Mesendoderm (in vitro differentiated cells): ENCODE data around the gene LRRC46.
A peak's percentile ranks its signal among the peaks of the same experiment; 100 is the strongest.

Source experiments
- DNase-seq: peaks from one replicate; pipeline ENCODE4 v3.0.0; 2013
- H2AK5ac ChIP-seq: 2 replicates; pipeline ENCODE4 v1.6.1; 2013; ENCODE audit warnings: low read length, inconsistent platforms
- H2BK120ac ChIP-seq: 2 replicates; pipeline ENCODE4 v1.6.1; 2013; ENCODE audit warnings: low read depth, mild to moderate bottlenecking, low read length, moderate library complexity, mixed read lengths
- H2BK15ac ChIP-seq: replicated peaks from 2 replicates; pipeline ENCODE4 v1.6.1; 2013; ENCODE audit warnings: low read depth, mild to moderate bottlenecking, moderate library complexity
- H2BK5ac ChIP-seq: 2 replicates; pipeline ENCODE4 v1.6.1; 2013; ENCODE audit warnings: low read length, inconsistent platforms
- H3K18ac ChIP-seq: 2 replicates; pipeline ENCODE4 v1.6.1; 2013; ENCODE audit warnings: mild to moderate bottlenecking, low read length, mixed read lengths
- H3K23ac ChIP-seq: one replicate; pipeline ENCODE4 v1.6.1; 2013; ENCODE audit warnings: low read length
- H3K27ac ChIP-seq: 2 replicates; pipeline ENCODE4 v1.5.1; 2013; ENCODE audit warnings: low read depth, mild to moderate bottlenecking, inconsistent platforms, low read length, moderate library complexity
- H3K27me3 ChIP-seq: 2 replicates; pipeline ENCODE4 v1.6.1; 2013; ENCODE audit warnings: low read length, control low read depth, mild to moderate bottlenecking, inconsistent platforms; ENCODE audit not compliant: insufficient read depth, poor library complexity
- H3K36me3 ChIP-seq: 2 replicates; pipeline ENCODE4 v1.6.1; 2013; ENCODE audit warnings: low read length, inconsistent platforms; ENCODE audit not compliant: control insufficient read depth, insufficient read depth
- H3K4ac ChIP-seq: one replicate; pipeline ENCODE4 v1.6.1; 2013; ENCODE audit warnings: low read depth, mild to moderate bottlenecking, low read length, moderate library complexity
- H3K4me1 ChIP-seq: 2 replicates; pipeline ENCODE4 v1.6.1; 2013; ENCODE audit warnings: low read depth, low read length, inconsistent platforms; ENCODE audit not compliant: control insufficient read depth
- H3K4me2 ChIP-seq: 2 replicates; pipeline ENCODE4 v1.6.1; 2013; ENCODE audit warnings: low read length
- H3K4me3 ChIP-seq: 2 replicates; pipeline ENCODE4 v1.5.1; 2013; ENCODE audit warnings: mild to moderate bottlenecking, low read length
- H3K56ac ChIP-seq: one replicate; pipeline ENCODE4 v1.6.1; 2013; ENCODE audit warnings: low read length
- H3K79me1 ChIP-seq: 2 replicates; pipeline ENCODE4 v1.6.1; 2013; ENCODE audit warnings: low read length, inconsistent platforms
- H3K79me2 ChIP-seq: 2 replicates; pipeline ENCODE4 v1.6.1; 2013; ENCODE audit warnings: mild to moderate bottlenecking, low read length; ENCODE audit not compliant: control insufficient read depth, insufficient read depth
- H3K9ac ChIP-seq: 2 replicates; pipeline ENCODE4 v1.6.1; 2013; ENCODE audit warnings: low read length, inconsistent platforms
- H4K5ac ChIP-seq: one replicate; pipeline ENCODE4 v1.6.1; 2013; ENCODE audit warnings: low read length
- H4K8ac ChIP-seq: one replicate; pipeline ENCODE4 v1.6.1; 2013; ENCODE audit warnings: low read depth, mild to moderate bottlenecking, control low read depth, low read length, moderate library complexity
- WGBS: extraction: QIAGEN DNeasy Blood & Tissue Kit; methylation state at CpG from one replicate; pipeline ENCODE4 v1.1.7; 2013; ENCODE audit warnings: low lambda C conversion rate, missing lambda C conversion rate; ENCODE audit not compliant: insufficient coverage; ENCODE audit errors: extremely low coverage; 5-methylcytosine and 5-hydroxymethylcytosine counted together

The LRRC46 gene

GRCh38 chr17:47864791-47865216 is 33.3 kb downstream of the LRRC46 start:
- H3K79me2 ChIP-seq, result no peaks in the 10 kb centered on the region
- no peak overlapping the region for H2BK120ac ChIP-seq
- no peak overlapping the region for H4K5ac ChIP-seq
- no CpG with 5 or more reads among the region's 7 CpGs for WGBS
- H3K9ac ChIP-seq, result no peak overlapping the region
- H3K4me1 ChIP-seq, result peaks cover 11% of the 10 kb centered on the region
- H2BK5ac ChIP-seq, result no peak overlapping the region
- H2BK15ac ChIP-seq, result no peak overlapping the region
- H3K79me1 ChIP-seq, result no peaks in the 10 kb centered on the region
- H3K56ac ChIP-seq, result no peak overlapping the region
- H3K27ac ChIP-seq, result no peak overlapping the region
- no peak overlapping the region for H3K4me3 ChIP-seq
- H2AK5ac ChIP-seq, result no peak overlapping the region
- H3K4ac ChIP-seq, result no peak overlapping the region
- H3K18ac ChIP-seq, result no peak overlapping the region
- DNase-seq, result no peak
- no peak overlapping the region for H4K8ac ChIP-seq
- H3K36me3 ChIP-seq, result no peaks in the 10 kb centered on the region
- H3K4me2 ChIP-seq, result no peak overlapping the region
- no peaks in the 10 kb centered on the region for H3K27me3 ChIP-seq
- H3K23ac ChIP-seq, result no peak overlapping the region

GRCh38 chr17:47866941-47867340 is 35.5 kb downstream of the LRRC46 start:
- no peak overlapping the region for H3K18ac ChIP-seq
- no peak overlapping the region for H3K4me2 ChIP-seq
- H3K79me1 ChIP-seq, result no peaks in the 10 kb centered on the region
- H2BK5ac ChIP-seq, result no peak overlapping the region
- no peak overlapping the region for H4K5ac ChIP-seq
- no peak overlapping the region for H3K27ac ChIP-seq
- H2BK15ac ChIP-seq, result no peak overlapping the region
- no peaks in the 10 kb centered on the region for H3K36me3 ChIP-seq
- no peak overlapping the region for H4K8ac ChIP-seq
- no CpG with 5 or more reads among the region's 20 CpGs for WGBS
- no peaks in the 10 kb centered on the region for H3K79me2 ChIP-seq
- peaks cover 16% of the 10 kb centered on the region for H3K4me1 ChIP-seq
- H3K23ac ChIP-seq, result no peak overlapping the region
- no peak overlapping the region for H3K4me3 ChIP-seq
- DNase-seq, result no peak
- no peak overlapping the region for H3K9ac ChIP-seq
- no peak overlapping the region for H2AK5ac ChIP-seq
- no peak overlapping the region for H3K4ac ChIP-seq
- no peaks in the 10 kb centered on the region for H3K27me3 ChIP-seq
- no peak overlapping the region for H3K56ac ChIP-seq
- no peak overlapping the region for H2BK120ac ChIP-seq

- no peak overlapping the region for H2BK5ac ChIP-seq
- H3K56ac ChIP-seq, result no peak overlapping the region
- DNase-seq, result no peak
- H3K27me3 ChIP-seq, result no peaks in the 10 kb centered on the region
- no peak overlapping the region for H3K23ac ChIP-seq
- no peak overlapping the region for H2BK15ac ChIP-seq
- H3K4me1 ChIP-seq, result peaks cover 15% of the 10 kb centered on the region
- no peaks in the 10 kb centered on the region for H3K79me1 ChIP-seq
- no peak overlapping the region for H2BK120ac ChIP-seq
- no peak overlapping the region for H3K18ac ChIP-seq
- no peak overlapping the region for H3K4ac ChIP-seq
- no peaks in the 10 kb centered on the region for H3K36me3 ChIP-seq
- no CpG with 5 or more reads among the region's 11 CpGs for WGBS
- H3K27ac ChIP-seq, result no peak overlapping the region
- no peak overlapping the region for H3K4me3 ChIP-seq
- H4K5ac ChIP-seq, result no peak overlapping the region
- H4K8ac ChIP-seq, result no peak overlapping the region
- no peak overlapping the region for H3K4me2 ChIP-seq
- no peak overlapping the region for H3K9ac ChIP-seq
- H2AK5ac ChIP-seq, result no peak overlapping the region
- no peaks in the 10 kb centered on the region for H3K79me2 ChIP-seq
Measured at GRCh38 chr17:47867813-47868533, 36.5 kb downstream of the LRRC46 start.

GRCh38 chr17:47869114-47869513 is 37.6 kb downstream of the LRRC46 start:
- no peaks in the 10 kb centered on the region for H3K27me3 ChIP-seq

GRCh38 chr17:47870056-47870455 is 38.6 kb downstream of the LRRC46 start:
- H2BK120ac ChIP-seq, result no peak overlapping the region
- H3K56ac ChIP-seq, result peak overlapping the region; percentile 45
- no peak overlapping the region for H3K23ac ChIP-seq
- no CpG with 5 or more reads among the region's 1 CpG for WGBS
- no peak overlapping the region for H3K27ac ChIP-seq
- DNase-seq, result peak; percentile 73
- H2AK5ac ChIP-seq, result no peak overlapping the region
- no peak overlapping the region for H4K5ac ChIP-seq
- no peak overlapping the region for H4K8ac ChIP-seq
- H3K4me2 ChIP-seq, result no peak overlapping the region
- no peak overlapping the region for H2BK15ac ChIP-seq
- peaks cover 22% of the 10 kb centered on the region for H3K4me1 ChIP-seq
- H3K79me1 ChIP-seq, result no peaks in the 10 kb centered on the region
- no peak overlapping the region for H2BK5ac ChIP-seq
- no peaks in the 10 kb centered on the region for H3K79me2 ChIP-seq
- no peak overlapping the region for H3K4ac ChIP-seq
- no peak overlapping the region for H3K4me3 ChIP-seq
- H3K9ac ChIP-seq, result no peak overlapping the region
- H3K18ac ChIP-seq, result no peak overlapping the region
- no peaks in the 10 kb centered on the region for H3K27me3 ChIP-seq
- H3K36me3 ChIP-seq, result no peaks in the 10 kb centered on the region

More at GRCh38 chr17:47869114-47869513, 37.6 kb downstream of the LRRC46 start:
- H3K4me1 ChIP-seq, result peaks cover 19% of the 10 kb centered on the region
- no peak overlapping the region for H4K8ac ChIP-seq
- WGBS, result no CpG with 5 or more reads among the region's 2 CpGs
- H3K4me2 ChIP-seq, result no peak overlapping the region
- H4K5ac ChIP-seq, result peak overlapping the region; percentile 74
- H3K23ac ChIP-seq, result no peak overlapping the region
- no peak overlapping the region for H3K4me3 ChIP-seq
- no peaks in the 10 kb centered on the region for H3K79me2 ChIP-seq
- no peak overlapping the region for H2BK5ac ChIP-seq
- H2BK120ac ChIP-seq, result no peak overlapping the region
- no peak overlapping the region for H3K9ac ChIP-seq
- H3K27ac ChIP-seq, result no peak overlapping the region
- H3K36me3 ChIP-seq, result no peaks in the 10 kb centered on the region
- no peak overlapping the region for H2AK5ac ChIP-seq
- H3K56ac ChIP-seq, result no peak overlapping the region
- H3K4ac ChIP-seq, result no peak overlapping the region
- H3K79me1 ChIP-seq, result no peaks in the 10 kb centered on the region
- no peak overlapping the region for H2BK15ac ChIP-seq
- H3K18ac ChIP-seq, result no peak overlapping the region
- DNase-seq, result no peak

- DNase-seq, result no peak
- Histone ChIP-seq H3K4ac (no peak overlapping the region), H3K27ac (no peak overlapping the region), H2BK5ac (no peak overlapping the region), H3K79me2 (no peaks in the 10 kb centered on the region), H3K18ac (no peak overlapping the region), H3K9ac (no peak overlapping the region), H3K4me3 (no peak overlapping the region), H3K79me1 (no peaks in the 10 kb centered on the region), H2AK5ac (no peak overlapping the region), H4K5ac (no peak overlapping the region), H3K4me2 (no peak overlapping the region), H3K56ac (no peak overlapping the region), H3K4me1 (peaks cover 26% of the 10 kb centered on the region), H3K23ac (no peak overlapping the region), H4K8ac (no peak overlapping the region), H3K27me3 (no peaks in the 10 kb centered on the region), H2BK120ac (no peak overlapping the region), H2BK15ac (no peak overlapping the region), H3K36me3 (no peaks in the 10 kb centered on the region)
Measured at GRCh38 chr17:47871048-47871447, 39.6 kb downstream of the LRRC46 start.
